GM12875 (cell line): Measurements from ENCODE around the gene PLD5.

Experiments
- H3K4me3 ChIP-seq: one replicate; pipeline ENCODE4 v1.5.1; 2011; ENCODE audit warnings: low read depth, low read length, control low read depth
- CTCF ChIP-seq: IDR thresholded peaks from 2 replicates; pipeline ENCODE4 v1.5.1; 2011; ENCODE audit warnings: low read depth, mild to moderate bottlenecking, control low read depth, inconsistent platforms, low read length, moderate library complexity, borderline replicate concordance; ENCODE audit not compliant: insufficient read depth

The PLD5 gene

GRCh38 chr1:242525769-242526168 lies 1.3 kb upstream of the PLD5 start:
- TF ChIP-seq CTCF: no peak
- no peak overlapping the region for H3K4me3 ChIP-seq

GRCh38 chr1:242525360-242525722 lies 844 bp upstream of the PLD5 start:
- no peak for TF ChIP-seq CTCF
- H3K4me3 ChIP-seq: no peak overlapping the region

- no peak for TF ChIP-seq CTCF
- no peak overlapping the region for H3K4me3 ChIP-seq
Observed at GRCh38 chr1:242523719-242524570, 552 bp downstream of the PLD5 start.

GRCh38 chr1:242522996-242523718 lies 1.3 kb downstream of the PLD5 start:
- no peak for TF ChIP-seq CTCF
- H3K4me3 ChIP-seq: no peak overlapping the region

GRCh38 chr1:242522304-242522945 lies 2.1 kb downstream of the PLD5 start:
- H3K4me3 ChIP-seq: no peak overlapping the region
- no peak for TF ChIP-seq CTCF

GRCh38 chr1:242515555-242515954 lies 8.9 kb downstream of the PLD5 start:
- no peak overlapping the region for H3K4me3 ChIP-seq
- no peak for TF ChIP-seq CTCF
